ENCODE measurements around the gene ADPGK. TPM values are rescaled to one million over a fixed set of nuclear protein-coding genes. Genes with fewer than 3 reads are reported as not detected.
A peak's percentile ranks its signal among the peaks of the same experiment; 100 is the strongest.

ADPGK gene
- total RNA-seq, 1 donor = 57.9 TPM

GRCh38 chr15:72801590-72802325 lies 18.2 kb upstream of the ADPGK start:
- no peaks in the 10 kb centered on the region for H3K9me3 ChIP-seq (ENCODE audit: low read depth, low read length)
- no peak overlapping the region for H3K4me3 ChIP-seq (ENCODE audit: insufficient read depth, low read length)
- no peak for TF ChIP-seq CTCF (IDR thresholded peaks at IDR 0.05; ENCODE audit: extremely low read depth, low read depth, low read length)
- H4K20me1 ChIP-seq (ENCODE audit: insufficient read depth, low read length) = no peaks in the 10 kb centered on the region
- peak; percentile 76 for DNase-seq (ENCODE audit: insufficient read length, low spot score, missing footprints)
- H2AFZ ChIP-seq (ENCODE audit: low read length) = no peak overlapping the region
- H3K27ac ChIP-seq (ENCODE audit: low read depth, low read length) = no peak overlapping the region
- H3K27me3 ChIP-seq (ENCODE audit: insufficient read depth, low read length) = peaks cover 4% of the 10 kb centered on the region
- no peaks in the 10 kb centered on the region for H3K79me2 ChIP-seq (ENCODE audit: insufficient read depth, low read length)
- H3K4me2 ChIP-seq (ENCODE audit: insufficient read depth, low read length) = no peak overlapping the region
- peaks cover 6% of the 10 kb centered on the region for H3K4me1 ChIP-seq (ENCODE audit: insufficient read depth, low read length)
- no peaks in the 10 kb centered on the region for H3K36me3 ChIP-seq (ENCODE audit: insufficient read depth, low read length)

GRCh38 chr15:72800833-72801481 lies 17.4 kb upstream of the ADPGK start:
- TF ChIP-seq CTCF (IDR thresholded peaks at IDR 0.05; ENCODE audit: extremely low read depth, low read depth, low read length) = no peak
- Histone ChIP-seq H4K20me1 (ENCODE audit: insufficient read depth, low read length) (no peaks in the 10 kb centered on the region), H3K4me3 (ENCODE audit: insufficient read depth, low read length) (no peak overlapping the region), H3K27me3 (ENCODE audit: insufficient read depth, low read length) (peaks cover 4% of the 10 kb centered on the region), H3K4me2 (ENCODE audit: insufficient read depth, low read length) (peak overlapping the region; percentile 20), H2AFZ (ENCODE audit: low read length) (peak overlapping the region; percentile 48), H3K4me1 (ENCODE audit: insufficient read depth, low read length) (peaks cover 9% of the 10 kb centered on the region), H3K79me2 (ENCODE audit: insufficient read depth, low read length) (no peaks in the 10 kb centered on the region), H3K9me3 (ENCODE audit: low read depth, low read length) (no peaks in the 10 kb centered on the region), H3K36me3 (ENCODE audit: insufficient read depth, low read length) (no peaks in the 10 kb centered on the region), H3K27ac (ENCODE audit: low read depth, low read length) (no peak overlapping the region)
- peak; percentile 96 for DNase-seq (ENCODE audit: insufficient read length, low spot score, missing footprints)

GRCh38 chr15:72797834-72798233 lies 14.3 kb upstream of the ADPGK start:
- H3K4me3 ChIP-seq (ENCODE audit: insufficient read depth, low read length) = no peak overlapping the region
- peaks cover 9% of the 10 kb centered on the region for H3K4me1 ChIP-seq (ENCODE audit: insufficient read depth, low read length)
- H4K20me1 ChIP-seq (ENCODE audit: insufficient read depth, low read length) = no peaks in the 10 kb centered on the region
- no peak overlapping the region for H3K27ac ChIP-seq (ENCODE audit: low read depth, low read length)
- H3K9me3 ChIP-seq (ENCODE audit: low read depth, low read length) = no peaks in the 10 kb centered on the region
- no peak for TF ChIP-seq CTCF (IDR thresholded peaks at IDR 0.05; ENCODE audit: extremely low read depth, low read depth, low read length)
- no peaks in the 10 kb centered on the region for H3K79me2 ChIP-seq (ENCODE audit: insufficient read depth, low read length)
- H3K4me2 ChIP-seq (ENCODE audit: insufficient read depth, low read length) = peak overlapping the region; percentile 88
- H2AFZ ChIP-seq (ENCODE audit: low read length) = no peak overlapping the region
- no peaks in the 10 kb centered on the region for H3K27me3 ChIP-seq (ENCODE audit: insufficient read depth, low read length)
- no peaks in the 10 kb centered on the region for H3K36me3 ChIP-seq (ENCODE audit: insufficient read depth, low read length)
- no peak for DNase-seq (ENCODE audit: insufficient read length, low spot score, missing footprints)

GRCh38 chr15:72797338-72797689 lies 13.8 kb upstream of the ADPGK start:
- Histone ChIP-seq H3K79me2 (ENCODE audit: insufficient read depth, low read length) (no peaks in the 10 kb centered on the region), H4K20me1 (ENCODE audit: insufficient read depth, low read length) (no peaks in the 10 kb centered on the region), H3K4me1 (ENCODE audit: insufficient read depth, low read length) (peaks cover 9% of the 10 kb centered on the region), H3K4me2 (ENCODE audit: insufficient read depth, low read length) (peak overlapping the region; percentile 88), H3K27me3 (ENCODE audit: insufficient read depth, low read length) (no peaks in the 10 kb centered on the region), H3K4me3 (ENCODE audit: insufficient read depth, low read length) (peak overlapping the region; percentile 77), H3K36me3 (ENCODE audit: insufficient read depth, low read length) (no peaks in the 10 kb centered on the region), H3K27ac (ENCODE audit: low read depth, low read length) (no peak overlapping the region), H3K9me3 (ENCODE audit: low read depth, low read length) (no peaks in the 10 kb centered on the region), H2AFZ (ENCODE audit: low read length) (peak overlapping the region; percentile 97)
- no peak for TF ChIP-seq CTCF (IDR thresholded peaks at IDR 0.05; ENCODE audit: extremely low read depth, low read depth, low read length)
- no peak for DNase-seq (ENCODE audit: insufficient read length, low spot score, missing footprints)
